K562 (cell line): ENCODE measurements around the gene CTCF. TPM values are rescaled to one million over a fixed set of nuclear protein-coding genes. Genes with fewer than 3 reads are reported as not detected.
A peak's percentile ranks its signal among the peaks of the same experiment; 100 is the strongest.

Source experiments
- ATAC-seq: fragments of 200-7000 bp; cut with Tn5 transposase; 3 replicates; pipeline ENCODE4 v1.9.1; 2020; ENCODE audit warnings: moderate library complexity
- BruUV-seq: library from RNA; stranded (reverse); fragments of 400-500 nt; replicated peaks from 2 replicates; lab custom pipeline; 2021; lab: Mats Ljungman, UMichigan
- CTCF ChIA-PET: fragments of 300-600 bp; formaldehyde crosslinking; extraction: SDS; loops from one replicate; lab custom pipeline; 2021; ENCODE audit warnings: low intra/inter-chr PET ratio; lab: Yijun Ruan, JAX
- POLR2A ChIA-PET: fragments of 300-600, 350-650 bp; sonication (Branson Sonifier 250); formaldehyde crosslinking; extraction: SDS; loops from one replicate; lab custom pipeline; 2021; ENCODE audit warnings: antibody characterized with exemption, inconsistent platforms; lab: Yijun Ruan, JAX
- DNase-seq, 4 experiments: peaks; one replicate each; pipeline versions ENCODE4 v3.0.0 to v3.0.0-alpha.2; 2011 to 2018; ENCODE audit warnings: low spot score in 3 of 4, mixed read lengths in 3 of 4; ENCODE audit errors: extremely low read depth in 1 of 4
- FAIRE-seq: peaks from 2 replicates; lab custom pipeline; 2011; peaks lifted over from hg19 to GRCh38; lab: Jason Lieb, UNC
- H2AFZ ChIP-seq: 2 replicates; pipeline ENCODE4 v1.6.0; 2011; ENCODE audit warnings: low read depth, low read length, control low read depth, inconsistent platforms
- H3K27ac ChIP-seq: fragments of 200-600 bp; 3 replicates; pipeline ENCODE4 v1.8.0; 2011; ENCODE audit warnings: low read depth, mild to moderate bottlenecking, control low read depth, inconsistent platforms, low read length, moderate library complexity, mixed read lengths; ENCODE audit errors: extremely low read depth
- H3K27me3 ChIP-seq, 2 experiments: fragments of 300-600 bp in 1 of 2; 2 replicates in 1 of 2; 3 replicates in 1 of 2; pipeline versions ENCODE4 v1.6.0 to v1.8.0; 2011; ENCODE audit warnings: inconsistent platforms in 2 of 2, low read length in 2 of 2, mild to moderate bottlenecking in 1 of 2, mixed read lengths in 1 of 2, moderate library complexity in 1 of 2; ENCODE audit not compliant: control insufficient read depth in 2 of 2, insufficient read depth in 2 of 2
- H3K36me3 ChIP-seq: fragments of 300-600 bp; 3 replicates; pipeline ENCODE4 v1.8.0; 2011; ENCODE audit warnings: mild to moderate bottlenecking, low read length, inconsistent platforms; ENCODE audit not compliant: control insufficient read depth, insufficient read depth
- H3K4me1 ChIP-seq, 2 experiments: fragments of 200-600 bp in 1 of 2; replicated peaks in 1 of 2; 2 replicates in 1 of 2; 3 replicates in 1 of 2; pipeline versions ENCODE4 v1.5.1 to v1.8.0; 2011; ENCODE audit warnings: inconsistent platforms in 2 of 2, low read length in 2 of 2, mild to moderate bottlenecking in 1 of 2, mixed read lengths in 1 of 2, moderate library complexity in 1 of 2; ENCODE audit not compliant: control insufficient read depth in 2 of 2, insufficient read depth in 2 of 2
- H3K4me2 ChIP-seq: 2 replicates; pipeline ENCODE4 v1.6.1; 2011; ENCODE audit warnings: low read length, control low read depth, inconsistent platforms, mixed read lengths; ENCODE audit not compliant: insufficient read depth
- H3K4me3 ChIP-seq: fragments of 200-600 bp; sonication (generic), shearing (Covaris generic); 2 replicates; pipeline ENCODE4 v1.5.1; 2016; ENCODE audit warnings: control low read depth, inconsistent platforms
- H3K79me2 ChIP-seq: fragments of 200-600 bp; 3 replicates; pipeline ENCODE4 v1.8.0; 2011; ENCODE audit warnings: low read length, inconsistent platforms; ENCODE audit not compliant: control insufficient read depth, insufficient read depth
- H3K9ac ChIP-seq, 2 experiments: 2 replicates each; pipeline versions ENCODE4 v1.6.0 to v1.6.1; 2011; ENCODE audit warnings: low read depth in 2 of 2, low read length in 2 of 2, control low read depth in 1 of 2, inconsistent platforms in 1 of 2, mild to moderate bottlenecking in 1 of 2, mixed read lengths in 1 of 2; ENCODE audit not compliant: insufficient read depth in 1 of 2
- H3K9me1 ChIP-seq: one replicate; pipeline ENCODE4 v1.6.0; 2011; ENCODE audit warnings: inconsistent platforms, mild to moderate bottlenecking, low read length, moderate library complexity; ENCODE audit not compliant: control insufficient read depth, insufficient read depth
- H3K9me3 ChIP-seq: replicated peaks from 2 replicates; pipeline ENCODE4 v1.5.1; 2011; ENCODE audit warnings: low read depth, low read length, inconsistent platforms; ENCODE audit not compliant: control insufficient read depth, insufficient read depth
- H4K20me1 ChIP-seq: replicated peaks from 2 replicates; pipeline ENCODE4 v1.6.1; 2011; ENCODE audit warnings: low read length, inconsistent platforms, mixed read lengths; ENCODE audit not compliant: control insufficient read depth, insufficient read depth
- CBFA2T3 ChIP-seq: fragments of 450-650 bp; IDR thresholded peaks from 2 replicates; pipeline ENCODE4 v1.6.1; 2017
- CEBPG ChIP-seq, 3 experiments: fragments of 200-800 bp in 1 of 3; sonication (Bioruptor generic) in 1 of 3; sonication (generic) in 1 of 3; formaldehyde crosslinking in 1 of 3; IDR thresholded peaks in 2 of 3; conservative IDR thresholded peaks in 1 of 3; 2 replicates each; pipeline versions ENCODE4 v1.6.1 to v1.8.0; 2016 to 2022; ENCODE audit warnings: missing compliant biosample characterization in 2 of 3, missing genetic modification characterization in 2 of 3, mild to moderate bottlenecking in 1 of 3, missing genetic modification reagents in 1 of 3
- ELF2 ChIP-seq: fragments of 250-450 bp; sonication (Bioruptor Pico); IDR thresholded peaks from 2 replicates; pipeline ENCODE4 v1.5.0; 2021; ENCODE audit warnings: mild to moderate bottlenecking
- FOXP4 ChIP-seq: sonication (generic); formaldehyde crosslinking; IDR thresholded peaks from 2 replicates; pipeline ENCODE4 v1.8.0; 2022; ENCODE audit warnings: mild to moderate bottlenecking, missing genetic modification reagents, borderline replicate concordance
- GATA2 ChIP-seq: sonication (generic); formaldehyde crosslinking; IDR thresholded peaks from 2 replicates; pipeline ENCODE4 v1.4.0; 2020; ENCODE audit warnings: mild to moderate bottlenecking, missing genetic modification reagents
- MYBL2 ChIP-seq, 2 experiments: fragments of 450-650 bp in 1 of 2; sonication (generic) in 1 of 2; formaldehyde crosslinking in 1 of 2; IDR thresholded peaks; 2 replicates each; pipeline versions ENCODE4 v1.6.1 to v1.8.1; 2017 to 2022; ENCODE audit warnings: borderline replicate concordance in 1 of 2, inconsistent platforms in 1 of 2, low read depth in 1 of 2, mild to moderate bottlenecking in 1 of 2, missing genetic modification reagents in 1 of 2, moderate library complexity in 1 of 2
- ZNF124 ChIP-seq: sonication (generic); formaldehyde crosslinking; IDR thresholded peaks from 2 replicates; pipeline ENCODE4 v1.8.1; 2022; ENCODE audit warnings: missing genetic modification reagents
- ZNF239 ChIP-seq: fragments of 250-450 bp; sonication (Bioruptor Pico); IDR thresholded peaks from 2 replicates; pipeline ENCODE4 v1.4.0; 2020; ENCODE audit warnings: mild to moderate bottlenecking
- ZNF407 ChIP-seq: fragments of 450-650 bp; IDR thresholded peaks from 2 replicates; pipeline ENCODE4 v1.6.1; 2016; ENCODE audit warnings: low read depth
- ZNF764 ChIP-seq: fragments of 250-450 bp; sonication (Bioruptor Pico); IDR thresholded peaks from 2 replicates; pipeline ENCODE4 v1.4.0; 2020; ENCODE audit warnings: low read depth, mild to moderate bottlenecking, moderate library complexity
- WGBS: fragments of 100-300 bp; shearing (Covaris generic); methylation state at CpG from one replicate; pipeline ENCODE4 v1.1.6; 2016; ENCODE audit warnings: low coverage, mixed read lengths; ENCODE audit not compliant: insufficient coverage; ENCODE audit errors: missing lambda C conversion rate; 5-methylcytosine and 5-hydroxymethylcytosine counted together
- in situ Hi-C: fragments of 300-500 bp; cut with MboI; formaldehyde crosslinking; loops from 4 replicates; pipeline ENCODE4 v1.15.0; 2018; ENCODE audit warnings: inconsistent platforms, mixed read lengths
- intact Hi-C: fragments of 100-400 bp; cut with micrococcal nuclease; formaldehyde crosslinking; loops from 2 replicates; pipeline ENCODE4 v1.14.2; 2022
- polyA plus RNA-seq, 8 experiments: library from polyadenylated mRNA; depleted of rRNA in 4 of 8; stranded (reverse) in 5 of 8; unstranded in 3 of 8; fragments of >200 nt; fragmentation: Nextera tagmentation in 2 of 8; fragmentation: Illumina TruSeq in 1 of 8; extraction: Ambion mirVana in 2 of 8; extraction: Trizol in 1 of 8; gene quantifications; 2 replicates each; pipeline versions ENCODE4 v1.2.1 to v1.2.3, GENCODE V29; 2011 to 2014; ENCODE audit warnings: inconsistent platforms in 1 of 8, missing spikeins in 1 of 8
- total RNA-seq, 7 experiments: library from RNA; depleted of rRNA in 6 of 7; stranded (reverse); fragments of >200 nt in 6 of 7; fragmentation: Illumina TruSeq in 2 of 7; extraction: Trizol in 2 of 7; gene quantifications; 2 replicates each; pipeline versions ENCODE4 v1.2.1 to v1.2.3, GENCODE V29; 2011 to 2021; ENCODE audit warnings: low replicate concordance in 1 of 7

The CTCF gene
- total and polyA plus RNA-seq, 9 of the 15 experiments (the other 6 are each of a cell fraction or from before 2014, with no cell fraction given), result 7.8 to 49.2 (median 33.9) TPM

- peak overlapping the region; percentile 71 for H2AFZ ChIP-seq
- no peaks in the 10 kb centered on the region for H3K27me3 ChIP-seq
- peaks cover 8% of the 10 kb centered on the region; the same call in 1 of the 2 replicates for H4K20me1 ChIP-seq
- ChIA-PET CTCF (interaction anchor here (0.6 kb wide), 1 partner anchor 98 kb away, joined by 3 read pairs; no protein-coding TSS in a partner anchor), POLR2A (interaction anchor here (0.5 to 1.4 kb wide), 5 partner anchors 10 to 240 kb away, joined by 3 to 8 read pairs (median 3); partner anchors contain the start of gene CTCF)
- H3K27ac ChIP-seq, result no peak overlapping the region
- no peak for ATAC-seq
- H3K36me3 ChIP-seq, result peaks cover 23% of the 10 kb centered on the region
- no peak for FAIRE-seq
- no TSS peak for BruUV-seq
- peak overlapping the region in 1 of 2 experiments; percentile 83; a peak in 2 of 4 replicates for H3K9ac ChIP-seq
- peak overlapping the region; percentile 19; the same call in 1 of the 2 replicates for H3K4me3 ChIP-seq
- peak overlapping the region; percentile 99 for H3K4me2 ChIP-seq
- no peaks in the 10 kb centered on the region for H3K9me1 ChIP-seq
- DNase-seq, result no peak
- 61% methylated on average over 35 of the region's 39 CpGs for WGBS
- intact Hi-C loops, result no loop called here
- H3K4me1 ChIP-seq, result peaks cover 8 to 61% of the 10 kb centered on the region in 2 experiments; a peak in 4 of 5 replicates
- in situ Hi-C loops, result no loop called here
- H3K79me2 ChIP-seq, result peaks cover 17% of the 10 kb centered on the region
- H3K9me3 ChIP-seq, result no peaks in the 10 kb centered on the region
- TF ChIP-seq ZNF124 (CRISPR knock-in tag) (no peak), ELF2 (CRISPR knock-in tag) (no peak), FOXP4 (CRISPR knock-in tag) (no peak), ZNF407 (no peak), ZNF764 (CRISPR knock-in tag) (no peak), ZNF239 (CRISPR knock-in tag) (no peak), CEBPG (CRISPR knock-in tag; IDR thresholded peaks at IDR 0.05) (no peak), CEBPG (tag; conservative IDR thresholded peaks at IDR 0.05 in 1 of 2, IDR thresholded peaks at IDR 0.05 in 1 of 2) (no peak), MYBL2 (IDR thresholded peaks at IDR 0.05; ENCODE audit: low read depth) (no peak), MYBL2 (CRISPR knock-in tag; IDR thresholded peaks at IDR 0.05; ENCODE audit: borderline replicate concordance) (no peak), GATA2 (CRISPR knock-in tag) (no peak), CBFA2T3 (no peak)
Measured at GRCh38 chr16:67661101-67661761, 98.9 kb downstream of the CTCF start.
